DMS153 (cell line): ENCODE results near the gene GPR141.

Experiments used
- DNase-seq: peaks from one replicate; lab custom pipeline; 2025; lab: John Stamatoyannopoulos, UW

GPR141 gene

GRCh38 chr7:37683246-37684120 is at the start of gene GPR141:
GPR141 (plus strand) TSS chr7:37683766; CDS start chr7:37740394, 56,628 bp downstream.
- DNase-seq: peak; percentile 24

GRCh38 chr7:37635346-37635745 is 48.2 kb upstream of the GPR141 start:
- DNase-seq: no peak

GRCh38 chr7:37642028-37642540 is 41.5 kb upstream of the GPR141 start:
- no peak for DNase-seq

GRCh38 chr7:37643876-37644275 is 39.7 kb upstream of the GPR141 start:
- DNase-seq: no peak

GRCh38 chr7:37645282-37646050 is 38.1 kb upstream of the GPR141 start:
- DNase-seq: no peak

- DNase-seq: no peak
Measured at GRCh38 chr7:37656913-37657530, 26.5 kb upstream of the GPR141 start.

GRCh38 chr7:37657816-37658215 is 25.8 kb upstream of the GPR141 start:
- no peak for DNase-seq

- DNase-seq: no peak
Measured at GRCh38 chr7:37659971-37660565, 23.5 kb upstream of the GPR141 start.

GRCh38 chr7:37660614-37661013 is 23.0 kb upstream of the GPR141 start:
- no peak for DNase-seq

GRCh38 chr7:37663693-37664092 is 19.9 kb upstream of the GPR141 start:
- no peak for DNase-seq

- DNase-seq: no peak
Measured at GRCh38 chr7:37665352-37666022, 18.1 kb upstream of the GPR141 start.

- DNase-seq: no peak
Measured at GRCh38 chr7:37666026-37666799, 17.4 kb upstream of the GPR141 start.

GRCh38 chr7:37669818-37670217 is 13.7 kb upstream of the GPR141 start:
- no peak for DNase-seq

- no peak for DNase-seq
Measured at GRCh38 chr7:37670436-37670835, 13.1 kb upstream of the GPR141 start.

- no peak for DNase-seq
Measured at GRCh38 chr7:37671876-37672275, 11.7 kb upstream of the GPR141 start.

- DNase-seq: no peak
Measured at GRCh38 chr7:37672926-37673325, 10.6 kb upstream of the GPR141 start.

- DNase-seq: no peak
Measured at GRCh38 chr7:37673523-37673922, 10.0 kb upstream of the GPR141 start.

- no peak for DNase-seq
Measured at GRCh38 chr7:37674531-37674930, 9.0 kb upstream of the GPR141 start.

- DNase-seq: no peak
Measured at GRCh38 chr7:37675749-37676148, 7.8 kb upstream of the GPR141 start.

GRCh38 chr7:37684927-37685326 is 1.4 kb downstream of the GPR141 start:
- no peak for DNase-seq
